Stimulated activated CD8-positive, alpha-beta memory T cell treated with anti-CD3 and anti-CD28 coated beads, Interleukin-7, amount 100 ng/mL, for 24 hours (primary cell): ENCODE data around the gene WNT3.

Experiments used
- DNase-seq: peaks from one replicate; pipeline ENCODE4 v3.0.0-alpha.2; 2020; ENCODE audit warnings: low read depth

Gene WNT3

DNA sequence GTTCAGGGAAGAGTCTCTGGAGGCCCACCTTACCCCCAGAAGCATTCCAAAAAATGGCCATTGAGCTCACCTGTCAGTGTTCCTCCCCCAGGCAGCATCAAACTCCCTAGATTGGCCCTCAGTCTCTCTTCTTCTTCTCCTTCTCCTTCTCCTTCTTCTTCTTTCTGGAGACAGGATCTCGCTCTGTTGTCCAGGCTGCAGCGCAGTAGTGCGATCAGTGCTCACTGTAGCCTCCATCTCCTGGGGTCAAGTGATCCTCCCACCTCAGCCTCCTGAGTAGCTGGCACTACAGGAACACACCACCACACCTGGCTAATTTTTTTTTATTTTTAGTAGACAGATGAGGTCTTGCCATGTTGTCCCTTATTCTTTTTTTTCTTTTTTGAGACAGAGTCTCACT is 16.4 kb upstream of the WNT3 start:
- no peak for DNase-seq

DNA sequence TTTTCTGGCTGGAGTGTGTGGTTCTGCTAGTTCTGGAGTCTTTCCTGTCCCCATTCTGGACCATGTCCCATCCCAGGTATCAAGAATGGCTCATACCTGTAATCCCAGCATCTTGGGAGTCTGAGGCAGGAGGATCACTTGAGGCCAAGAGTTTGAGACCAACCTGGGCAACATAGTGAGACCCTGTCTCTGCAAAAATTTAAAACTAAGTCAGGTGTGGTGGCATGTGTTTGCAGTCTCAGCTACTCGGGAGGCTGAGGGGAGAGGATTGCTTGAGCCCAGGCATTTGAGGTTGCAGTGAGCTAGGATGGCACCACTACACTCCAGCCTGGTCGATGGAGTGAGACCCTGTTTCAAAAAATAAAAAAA is 15.3 kb upstream of the WNT3 start:
- DNase-seq = no peak

GRCh38 chr17:46832945-46833839 is 14.7 kb upstream of the WNT3 start:
- DNase-seq = no peak

DNA sequence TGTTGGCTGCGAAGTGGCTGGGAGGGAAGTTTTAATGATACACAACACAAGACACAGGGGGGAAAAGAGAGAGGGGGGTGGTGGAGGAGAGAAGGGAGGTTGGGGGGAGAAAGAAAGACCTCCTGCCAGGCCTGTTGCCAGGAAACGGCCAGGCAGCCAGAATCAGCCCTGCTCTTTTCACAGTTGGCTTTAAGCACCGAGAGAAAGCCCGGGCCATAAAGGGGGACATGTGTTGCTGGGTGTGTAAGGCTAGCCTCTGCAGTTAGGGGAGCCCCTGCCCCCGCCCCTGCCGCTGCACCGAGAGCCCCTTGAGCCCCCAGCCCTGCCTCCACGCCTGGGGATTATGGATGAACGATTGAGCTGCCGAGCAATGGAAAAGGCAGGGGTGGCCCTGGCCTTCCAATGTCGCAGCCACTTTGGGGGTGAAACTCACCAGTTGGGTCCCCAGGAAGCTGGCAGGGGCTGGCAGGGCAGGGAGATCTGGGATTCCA is 13.9 kb upstream of the WNT3 start:
- DNase-seq = no peak

DNA sequence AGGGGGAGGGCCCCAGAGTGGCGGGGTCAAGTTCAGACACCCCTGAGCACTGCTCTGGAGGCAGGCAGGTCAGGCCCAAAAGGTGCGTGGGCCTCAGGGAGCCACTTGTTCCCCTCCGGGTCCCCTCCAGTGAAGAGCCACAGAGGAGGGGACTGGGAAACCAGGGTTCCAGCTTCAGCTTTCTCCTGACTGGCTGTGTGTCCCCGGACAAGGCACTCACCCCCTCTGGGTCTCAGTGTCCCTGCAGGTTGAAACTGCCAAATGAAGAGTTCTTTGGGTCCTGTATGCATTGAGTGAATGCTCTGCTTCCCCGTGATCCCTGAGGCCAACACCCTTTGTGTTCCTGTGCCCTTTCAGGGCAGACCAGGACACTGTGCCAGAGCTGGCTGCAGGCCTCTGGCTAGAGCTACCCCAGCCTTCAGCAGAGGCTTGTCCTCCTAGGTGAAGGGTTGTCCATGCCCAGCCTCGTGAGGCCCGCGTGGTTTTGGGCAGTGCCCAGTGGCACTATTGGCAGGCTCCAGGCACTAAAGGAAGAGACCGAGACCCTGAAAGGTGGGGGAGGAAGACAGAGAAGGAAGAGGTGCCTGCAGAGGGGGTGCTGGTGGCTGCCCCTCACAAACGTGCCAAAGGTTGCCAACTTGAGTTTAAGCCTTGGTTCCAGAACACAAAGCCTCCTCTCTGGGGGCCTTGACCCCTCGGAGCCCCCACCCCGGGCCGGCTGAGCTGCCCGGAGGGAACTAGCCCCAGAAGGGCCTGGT is 13.3 kb upstream of the WNT3 start:
- no peak for DNase-seq

- no peak for DNase-seq
These were observed 8.8 kb upstream of the WNT3 start for GRCh38 chr17:46827274-46827673.

DNA sequence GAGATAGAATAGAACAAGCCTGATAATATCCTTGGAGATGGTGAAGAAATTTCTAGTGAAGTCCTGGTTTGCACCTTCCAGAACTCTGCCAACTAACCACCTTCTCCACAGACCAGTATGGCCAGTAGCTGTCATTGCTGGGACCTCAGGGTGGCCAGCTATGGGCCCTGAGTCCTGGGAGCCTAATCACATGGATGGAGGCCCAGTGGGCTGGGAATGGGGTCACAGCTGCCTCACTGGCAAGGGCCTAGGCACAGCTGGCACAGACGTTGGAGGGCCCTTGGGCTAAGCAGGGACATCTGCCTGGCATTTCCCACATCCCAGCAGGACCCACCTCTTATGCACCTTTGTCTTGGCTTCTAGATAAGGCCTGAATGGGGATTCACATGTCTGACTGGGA is 7.6 kb upstream of the WNT3 start:
- DNase-seq = no peak

GRCh38 chr17:46823657-46824056 is 5.2 kb upstream of the WNT3 start:
- no peak for DNase-seq

- no peak for DNase-seq
These were observed 4.0 kb upstream of the WNT3 start for GRCh38 chr17:46822388-46822921.

- DNase-seq = no peak
These were observed 3.2 kb upstream of the WNT3 start for GRCh38 chr17:46821482-46822387.

DNA sequence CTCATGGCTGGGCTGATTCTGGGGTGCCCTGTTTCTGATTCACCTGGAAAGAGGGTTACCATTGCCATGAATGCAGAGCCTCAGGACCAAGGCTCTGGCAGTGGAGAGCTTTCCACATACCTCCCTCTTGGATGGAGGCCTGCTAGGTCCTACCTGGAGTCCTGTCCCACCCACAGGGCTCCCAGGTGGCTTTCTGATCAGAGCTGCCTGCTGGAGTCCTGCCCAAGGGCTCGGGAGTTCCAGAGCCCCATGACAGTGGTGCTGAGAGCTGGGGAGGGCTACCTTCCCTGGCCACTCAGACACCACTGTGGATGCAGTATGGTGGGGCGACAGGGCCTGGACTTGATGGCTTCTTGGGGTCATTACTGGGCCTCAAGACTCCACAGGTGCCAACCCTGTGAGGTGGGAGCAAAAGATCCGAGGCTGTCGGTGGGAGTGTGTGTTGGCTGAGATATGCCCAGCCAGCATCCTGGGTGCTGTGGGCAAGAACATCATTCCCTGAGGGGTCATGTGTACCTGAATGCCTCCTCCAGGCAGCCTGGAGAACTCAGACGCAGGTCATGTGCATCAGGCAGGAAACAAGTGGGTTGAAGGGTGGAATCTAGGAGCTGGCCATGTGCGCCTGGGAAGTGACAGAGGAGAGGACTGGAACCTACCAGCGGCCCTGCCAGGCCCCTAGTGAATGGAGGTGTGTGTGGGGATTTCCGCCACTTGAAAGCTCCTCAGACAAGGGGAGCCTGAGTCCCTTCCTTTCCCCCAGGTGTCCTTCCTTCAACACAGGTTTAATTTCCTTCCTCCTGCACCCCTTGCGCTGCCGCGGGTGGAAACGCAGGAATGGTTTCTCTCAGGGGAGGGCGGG is 2.3 kb upstream of the WNT3 start:
- DNase-seq = no peak

GRCh38 chr17:46819906-46820351 is 1.4 kb upstream of the WNT3 start:
- no peak for DNase-seq

DNA sequence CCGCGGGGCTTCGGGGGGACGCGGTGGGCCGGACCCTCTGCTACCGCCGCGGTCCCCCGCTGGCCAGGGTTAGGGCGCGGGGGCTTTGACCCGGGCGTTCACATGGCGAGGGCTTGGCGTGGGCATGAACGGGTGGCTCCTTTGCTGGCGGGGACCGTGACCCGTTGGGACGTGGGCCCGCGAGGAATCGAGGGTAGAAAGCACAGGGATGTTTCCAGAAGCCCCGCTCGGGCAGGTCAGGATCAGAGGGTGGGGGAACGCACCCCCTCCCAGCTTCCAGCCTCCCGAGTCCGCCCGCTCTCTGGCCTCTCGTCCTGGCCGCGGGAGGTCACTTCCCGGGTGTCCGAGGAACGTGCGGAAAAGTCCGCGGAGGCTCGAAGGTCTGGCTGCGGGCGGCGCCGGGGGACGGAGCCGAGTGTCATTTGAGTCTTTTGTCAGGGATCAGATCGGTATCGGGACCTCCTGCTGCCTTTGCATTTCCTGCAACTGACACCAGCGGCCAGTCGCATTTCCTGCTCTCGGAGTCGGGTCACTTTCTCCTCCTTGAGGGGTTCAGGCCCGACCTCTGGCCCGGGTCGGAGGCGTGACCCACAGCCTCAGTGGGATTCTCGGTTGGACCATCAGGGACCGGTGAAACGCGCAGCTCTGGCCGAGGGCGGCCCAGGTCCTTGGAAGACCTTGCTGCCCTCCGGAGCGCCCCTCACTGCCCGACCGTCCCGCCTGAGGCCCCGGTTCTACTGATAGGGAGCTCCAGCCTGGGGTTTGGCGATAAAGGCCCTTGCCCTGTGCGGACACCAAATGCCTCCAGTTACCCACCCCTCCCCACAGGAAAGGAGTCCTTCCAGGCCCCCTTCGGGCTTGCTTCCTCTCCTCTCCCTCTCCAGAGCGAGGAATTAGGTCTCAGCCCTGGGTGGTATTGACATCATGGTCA is 702 bp upstream of the WNT3 start:
- no peak for DNase-seq

GRCh38 chr17:46817901-46818209 is 637 bp downstream of the WNT3 start:
- DNase-seq = no peak

- no peak for DNase-seq
These were observed 1.2 kb downstream of the WNT3 start for GRCh38 chr17:46817151-46817900.

DNA sequence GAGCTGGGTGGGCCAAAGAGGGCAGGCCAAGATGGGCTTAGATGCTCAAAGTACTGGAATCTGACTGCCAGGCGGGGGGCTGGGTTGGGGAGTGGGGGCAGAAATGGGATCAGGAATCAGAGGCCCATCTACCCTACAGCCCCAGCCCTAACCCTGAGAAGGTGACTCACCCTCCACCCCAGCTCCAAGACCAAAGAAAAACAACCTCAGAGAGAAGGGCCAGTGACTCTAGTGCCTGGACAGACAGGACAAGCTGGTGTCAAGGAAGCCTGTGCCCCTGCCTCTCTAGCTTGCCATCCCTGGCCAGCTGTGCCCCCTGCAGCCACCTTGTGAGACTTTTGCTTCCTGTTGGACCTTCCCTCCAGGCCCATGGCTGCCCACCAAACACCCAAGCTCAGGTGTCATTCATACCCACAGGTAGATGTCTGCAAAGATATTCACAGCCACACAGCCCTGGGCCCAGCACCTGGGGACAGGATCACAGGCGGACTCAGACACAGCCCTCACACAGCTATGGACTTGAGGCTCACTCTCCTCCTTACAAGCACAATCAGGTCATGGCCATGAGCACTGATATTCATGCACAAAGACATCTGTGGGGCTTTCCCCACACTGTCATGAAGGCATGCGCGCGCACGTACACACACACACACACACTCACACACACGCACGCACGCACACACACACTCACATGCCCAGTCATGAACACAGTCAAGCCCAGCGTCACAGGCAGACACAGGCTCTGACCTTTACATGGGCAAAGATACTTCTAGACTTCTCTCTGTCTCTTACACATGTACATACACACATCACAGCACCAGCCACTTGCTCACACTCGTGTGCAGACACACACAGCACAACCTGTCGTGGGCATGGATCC is 2.8 kb downstream of the WNT3 start:
- no peak for DNase-seq

DNA sequence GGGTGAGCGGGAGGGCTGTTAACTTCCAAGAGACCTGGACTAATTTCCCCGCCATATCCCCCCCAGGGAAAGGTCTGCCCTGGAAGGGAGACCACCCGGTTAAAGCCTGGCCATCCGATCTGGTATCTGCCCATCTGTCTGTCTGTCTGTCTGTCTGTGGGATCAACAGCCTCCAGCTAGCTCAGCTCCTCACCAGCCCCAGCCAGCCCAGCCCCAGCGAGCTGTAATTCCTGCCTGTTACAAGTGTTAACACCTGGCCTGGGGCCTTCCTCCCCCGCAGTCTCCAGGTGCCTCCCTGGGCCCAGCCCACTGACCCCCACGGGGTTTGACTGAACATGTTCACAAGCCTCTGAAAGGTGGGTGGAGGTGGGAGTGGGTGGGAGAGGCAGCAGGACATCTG is 4.0 kb downstream of the WNT3 start:
- no peak for DNase-seq

DNA sequence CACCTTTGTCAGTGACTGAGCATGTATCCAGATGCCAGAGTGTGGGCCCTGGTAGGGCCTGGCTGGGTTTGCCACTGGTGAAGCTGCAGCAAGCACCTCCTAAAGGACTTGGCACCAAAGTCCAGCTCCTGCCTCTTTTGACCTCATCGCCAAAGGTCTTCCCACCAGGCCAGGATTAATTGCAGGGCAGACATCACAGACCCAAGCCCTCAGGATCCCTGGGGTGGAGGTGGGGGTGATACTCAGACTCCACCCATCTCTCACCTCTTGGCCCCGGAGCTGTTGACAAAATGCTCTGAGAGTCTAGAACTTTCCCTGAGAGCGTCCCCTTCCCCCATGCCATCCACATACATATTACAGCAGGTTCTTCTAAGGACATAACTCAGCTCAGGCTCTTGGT is 4.6 kb downstream of the WNT3 start:
- no peak for DNase-seq
